Activated CD4-positive, alpha-beta T cell treated with anti-CD3 and anti-CD28 coated beads for 36 hours (primary cell): ENCODE measurements around the gene CRABP2. TPM values are rescaled to one million over a fixed set of nuclear protein-coding genes. Genes with fewer than 3 reads are reported as not detected.

Experiments
- ATAC-seq: fragments of 200-7000 bp; cut with Tn5 transposase; one replicate; pipeline ENCODE4 v1.10.0; 2021; ENCODE audit warnings: mild to moderate bottlenecking, moderate library complexity
- CTCF ChIA-PET: fragments of 350-600 bp; sonication (Branson Sonifier 250); formaldehyde crosslinking; loops from one replicate; lab custom pipeline; 2021; ENCODE audit warnings: antibody characterized with exemption; lab: Charles Lee
- POLR2A ChIA-PET: fragments of 350-600 bp; sonication (Branson Sonifier 250); formaldehyde crosslinking; loops from one replicate; lab custom pipeline; 2021; ENCODE audit warnings: antibody characterized with exemption, inconsistent platforms; lab: Charles Lee
- DNase-seq: peaks from one replicate; pipeline ENCODE4 v3.0.0-alpha.2; 2020
- H3K27ac Mint-ChIP-seq: one replicate; pipeline ENCODE4 v1.8.0; 2021; ENCODE audit warnings: mixed read lengths
- H3K27me3 Mint-ChIP-seq: one replicate; pipeline ENCODE4 v1.8.0; 2021; ENCODE audit warnings: mixed read lengths
- H3K36me3 Mint-ChIP-seq: one replicate; pipeline ENCODE4 v1.8.0; 2021; ENCODE audit warnings: low read depth, mixed read lengths
- H3K4me1 Mint-ChIP-seq: one replicate; pipeline ENCODE4 v1.8.0; 2021; ENCODE audit warnings: mixed read lengths
- H3K4me3 Mint-ChIP-seq: one replicate; pipeline ENCODE4 v1.8.0; 2021; ENCODE audit warnings: mild to moderate bottlenecking, moderate library complexity, mixed read lengths
- H3K9me3 Mint-ChIP-seq: one replicate; pipeline ENCODE4 v1.8.0; 2021; ENCODE audit warnings: low read depth, mixed read lengths
- intact Hi-C, 2 experiments: fragments of 100-400 bp; cut with DNase I in 1 of 2; cut with micrococcal nuclease in 1 of 2; formaldehyde crosslinking; loops; one replicate each; pipeline versions ENCODE4 v1.14.2 to v1.15.1; 2022 to 2024; cut with DNase I, micrococcal nuclease
- total RNA-seq, 2 experiments: library from RNA; stranded (reverse); gene quantifications; one replicate each; pipeline ENCODE4 v1.2.3, GENCODE V29; 2021

The CRABP2 gene
- total RNA-seq, 2 experiments from 2014 or later: 0.88 to 0.98 TPM

GRCh38 chr1:156748670-156749418 is 43.5 kb upstream of the CRABP2 start:
- Mint-ChIP-seq H3K36me3 (peaks cover 52% of the 10 kb centered on the region), H3K4me1 (peaks cover 51% of the 10 kb centered on the region), H3K4me3 (peak overlapping the region; percentile 98), H3K9me3 (no peaks in the 10 kb centered on the region), H3K27ac (peak overlapping the region; percentile 96), H3K27me3 (no peaks in the 10 kb centered on the region)
- ChIA-PET POLR2A (no interaction called here), CTCF (interaction anchor here (1.8 kb wide), 1 partner anchor 22 kb away, joined by 13 read pairs; no protein-coding TSS in a partner anchor)
- ATAC-seq (no peak), DNase-seq (peak; percentile 46)
- intact Hi-C loops: loop anchor here in 1 of 2 experiments (10.0 kb wide), 1 partner anchor 894 kb away; the partner anchor contains the start of genes GON4L and SYT11

- ATAC-seq: no peak
- Mint-ChIP-seq H3K27ac (peak overlapping the region; percentile 96), H3K4me1 (peaks cover 51% of the 10 kb centered on the region), H3K36me3 (peaks cover 59% of the 10 kb centered on the region), H3K4me3 (peak overlapping the region; percentile 98), H3K27me3 (no peaks in the 10 kb centered on the region), H3K9me3 (no peaks in the 10 kb centered on the region)
- intact Hi-C loops: loop anchor here in 1 of 2 experiments (10.0 kb wide), 1 partner anchor 893 kb away; the partner anchor contains the start of genes GON4L and SYT11
- ChIA-PET POLR2A (interaction anchor here (0.5 kb wide), 1 partner anchor 110 kb away, joined by 3 read pairs; no protein-coding TSS in a partner anchor), CTCF (interaction anchor here (0.6 to 1.8 kb wide), 5 partner anchors 18 to 388 kb away, joined by 3 to 13 read pairs (median 4); partner anchors contain the start of genes ISG20L2 and METTL25B)
- DNase-seq: no peak
Observed at GRCh38 chr1:156747742-156748669, 42.6 kb upstream of the CRABP2 start.

GRCh38 chr1:156746728-156747631 is 41.6 kb upstream of the CRABP2 start:
- intact Hi-C loops: loop anchor here in 1 of 2 experiments (10.0 kb wide), 1 partner anchor 892 kb away; the partner anchor contains the start of genes GON4L and SYT11
- Mint-ChIP-seq H3K27me3 (no peaks in the 10 kb centered on the region), H3K9me3 (no peaks in the 10 kb centered on the region), H3K27ac (peak overlapping the region; percentile 96), H3K4me3 (peak overlapping the region; percentile 98), H3K36me3 (peaks cover 67% of the 10 kb centered on the region), H3K4me1 (peaks cover 57% of the 10 kb centered on the region)
- CTCF ChIA-PET: interaction anchor here (1.2 to 1.8 kb wide), 2 partner anchors 19 to 21 kb away, joined by 4 to 13 read pairs; partner anchors contain the start of genes ISG20L2 and METTL25B
- ATAC-seq (no peak), DNase-seq (peak; percentile 82)
- POLR2A ChIA-PET: interaction anchor here (0.6 to 0.7 kb wide), 2 partner anchors 19 to 25 kb away, joined by 3 to 5 read pairs; partner anchors contain the start of genes ISG20L2 and METTL25B

- Mint-ChIP-seq H3K27ac (peak overlapping the region; percentile 88), H3K4me1 (peaks cover 64% of the 10 kb centered on the region), H3K27me3 (no peaks in the 10 kb centered on the region), H3K4me3 (peak overlapping the region; percentile 98), H3K9me3 (no peaks in the 10 kb centered on the region), H3K36me3 (peaks cover 72% of the 10 kb centered on the region)
- intact Hi-C loops: loop anchor here in 1 of 2 experiments (10.0 kb wide), 1 partner anchor 892 kb away; the partner anchor contains the start of genes GON4L and SYT11
- ChIA-PET CTCF (interaction anchor here (1.0 to 1.6 kb wide), 2 partner anchors 21 to 114 kb away, joined by 3 read pairs; partner anchors contain the start of genes NTRK1 and PRCC), POLR2A (no interaction called here)
- DNase-seq: no peak
- no peak for ATAC-seq
Observed at GRCh38 chr1:156746406-156746727, 41.0 kb upstream of the CRABP2 start.

GRCh38 chr1:156745881-156746280 is 40.5 kb upstream of the CRABP2 start:
- H3K36me3 Mint-ChIP-seq: peaks cover 77% of the 10 kb centered on the region
- no peaks in the 10 kb centered on the region for H3K27me3 Mint-ChIP-seq
- no peaks in the 10 kb centered on the region for H3K9me3 Mint-ChIP-seq
- no peak for ATAC-seq
- H3K4me3 Mint-ChIP-seq: peak overlapping the region; percentile 98
- H3K27ac Mint-ChIP-seq: peak overlapping the region; percentile 88
- peaks cover 66% of the 10 kb centered on the region for H3K4me1 Mint-ChIP-seq
- DNase-seq: no peak
- intact Hi-C loops: loop anchor here in 1 of 2 experiments (10.0 kb wide), 1 partner anchor 891 kb away; the partner anchor contains the start of genes GON4L and SYT11
- ChIA-PET POLR2A (no interaction called here), CTCF (interaction anchor here (1.0 to 1.6 kb wide), 2 partner anchors 21 to 115 kb away, joined by 3 read pairs; partner anchors contain the start of genes NTRK1 and PRCC)

- POLR2A ChIA-PET: no interaction called here
- H3K27ac Mint-ChIP-seq: peak overlapping the region; percentile 27
- peaks cover 74% of the 10 kb centered on the region for H3K36me3 Mint-ChIP-seq
- ATAC-seq: no peak
- H3K9me3 Mint-ChIP-seq: no peaks in the 10 kb centered on the region
- H3K27me3 Mint-ChIP-seq: no peaks in the 10 kb centered on the region
- peaks cover 69% of the 10 kb centered on the region for H3K4me1 Mint-ChIP-seq
- intact Hi-C loops: loop anchor here in 1 of 2 experiments (5.0 to 10.0 kb wide), 2 partner anchors 392 to 890 kb away; partner anchors contain the start of genes ETV3, GON4L and SYT11
- H3K4me3 Mint-ChIP-seq: no peak overlapping the region
- CTCF ChIA-PET: interaction anchor here (1.6 kb wide), 1 partner anchor 22 kb away, joined by 3 read pairs; the partner anchor contains the start of gene PRCC
- no peak for DNase-seq
Observed at GRCh38 chr1:156744786-156745419, 39.5 kb upstream of the CRABP2 start.

GRCh38 chr1:156744344-156744743 is 39.0 kb upstream of the CRABP2 start:
- DNase-seq (no peak), ATAC-seq (no peak)
- peaks cover 70% of the 10 kb centered on the region for H3K36me3 Mint-ChIP-seq
- no peaks in the 10 kb centered on the region for H3K9me3 Mint-ChIP-seq
- H3K4me3 Mint-ChIP-seq: no peak overlapping the region
- POLR2A ChIA-PET: interaction anchor here (0.8 kb wide), 1 partner anchor 8 kb away, joined by 3 read pairs; no protein-coding TSS in a partner anchor
- no peaks in the 10 kb centered on the region for H3K27me3 Mint-ChIP-seq
- CTCF ChIA-PET: no interaction called here
- peak overlapping the region; percentile 27 for H3K27ac Mint-ChIP-seq
- intact Hi-C loops: loop anchor here in 1 of 2 experiments (5.0 to 10.0 kb wide), 2 partner anchors 393 to 890 kb away; partner anchors contain the start of genes ETV3, GON4L and SYT11
- peaks cover 71% of the 10 kb centered on the region for H3K4me1 Mint-ChIP-seq

GRCh38 chr1:156743367-156744302 is 38.3 kb upstream of the CRABP2 start:
- no peak for ATAC-seq
- intact Hi-C loops: loop anchor here in 1 of 2 experiments (5.0 to 10.0 kb wide), 2 partner anchors 394 to 889 kb away; partner anchors contain the start of genes ETV3, GON4L and SYT11
- peak overlapping the region; percentile 94 for H3K27ac Mint-ChIP-seq
- H3K9me3 Mint-ChIP-seq: no peaks in the 10 kb centered on the region
- peak overlapping the region; percentile 10 for H3K4me3 Mint-ChIP-seq
- peaks cover 69% of the 10 kb centered on the region for H3K36me3 Mint-ChIP-seq
- DNase-seq: no peak
- ChIA-PET POLR2A (interaction anchor here (0.8 to 1.1 kb wide), 2 partner anchors 9 to 24 kb away, joined by 3 to 4 read pairs; partner anchors contain the start of gene PRCC), CTCF (interaction anchor here (2.8 to 4.7 kb wide), 3 partner anchors 8 to 24 kb away, joined by 19 to 73 read pairs (median 21); partner anchors contain the start of genes HDGF, ISG20L2, METTL25B and PRCC)
- H3K4me1 Mint-ChIP-seq: peaks cover 72% of the 10 kb centered on the region
- H3K27me3 Mint-ChIP-seq: no peaks in the 10 kb centered on the region
